ENCODE data around the gene CRTAC1.

DNA sequence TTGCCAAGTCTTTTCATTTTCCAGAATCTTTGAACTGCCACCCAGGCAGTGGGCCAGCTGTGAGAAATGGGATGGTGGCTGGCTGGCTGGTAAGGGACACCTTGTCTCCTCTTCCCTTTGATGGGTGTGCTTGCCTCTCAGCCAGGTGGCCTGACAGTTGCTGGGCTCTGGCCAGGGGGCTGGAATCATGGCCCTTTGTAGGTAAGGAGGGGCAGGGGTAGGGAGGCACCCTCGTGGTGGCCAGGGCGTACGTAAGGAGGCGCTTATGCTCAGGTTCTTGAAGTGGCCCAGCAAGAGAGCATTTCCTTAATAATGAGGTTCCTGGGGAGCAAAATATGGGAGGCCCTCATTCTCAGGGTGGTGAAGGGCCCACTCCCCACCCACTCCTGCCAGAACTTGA is 213.8 kb downstream of the CRTAC1 start:
- TF ChIP-seq, protein P1, sequence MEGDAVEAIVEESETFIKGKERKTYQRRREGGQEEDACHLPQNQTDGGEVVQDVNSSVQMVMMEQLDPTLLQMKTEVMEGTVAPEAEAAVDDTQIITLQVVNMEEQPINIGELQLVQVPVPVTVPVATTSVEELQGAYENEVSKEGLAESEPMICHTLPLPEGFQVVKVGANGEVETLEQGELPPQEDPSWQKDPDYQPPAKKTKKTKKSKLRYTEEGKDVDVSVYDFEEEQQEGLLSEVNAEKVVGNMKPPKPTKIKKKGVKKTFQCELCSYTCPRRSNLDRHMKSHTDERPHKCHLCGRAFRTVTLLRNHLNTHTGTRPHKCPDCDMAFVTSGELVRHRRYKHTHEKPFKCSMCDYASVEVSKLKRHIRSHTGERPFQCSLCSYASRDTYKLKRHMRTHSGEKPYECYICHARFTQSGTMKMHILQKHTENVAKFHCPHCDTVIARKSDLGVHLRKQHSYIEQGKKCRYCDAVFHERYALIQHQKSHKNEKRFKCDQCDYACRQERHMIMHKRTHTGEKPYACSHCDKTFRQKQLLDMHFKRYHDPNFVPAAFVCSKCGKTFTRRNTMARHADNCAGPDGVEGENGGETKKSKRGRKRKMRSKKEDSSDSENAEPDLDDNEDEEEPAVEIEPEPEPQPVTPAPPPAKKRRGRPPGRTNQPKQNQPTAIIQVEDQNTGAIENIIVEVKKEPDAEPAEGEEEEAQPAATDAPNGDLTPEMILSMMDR (IDR thresholded peaks at IDR 0.05) = no peak
- TF ChIP-seq POLR2AphosphoS5 (IDR thresholded peaks at IDR 0.05) = no peak
- no peak for TF ChIP-seq POLR2A (IDR thresholded peaks at IDR 0.05)
- no peak for TF ChIP-seq EP300 (IDR thresholded peaks at IDR 0.05)
